ENCODE measurements around the gene ALOX12B.
"Not testable (repeated sequence)": the region's sequence is repeated elsewhere in the genome, so short reads cannot be mapped to it uniquely, and the experiment has no call there.

The ALOX12B gene

DNA sequence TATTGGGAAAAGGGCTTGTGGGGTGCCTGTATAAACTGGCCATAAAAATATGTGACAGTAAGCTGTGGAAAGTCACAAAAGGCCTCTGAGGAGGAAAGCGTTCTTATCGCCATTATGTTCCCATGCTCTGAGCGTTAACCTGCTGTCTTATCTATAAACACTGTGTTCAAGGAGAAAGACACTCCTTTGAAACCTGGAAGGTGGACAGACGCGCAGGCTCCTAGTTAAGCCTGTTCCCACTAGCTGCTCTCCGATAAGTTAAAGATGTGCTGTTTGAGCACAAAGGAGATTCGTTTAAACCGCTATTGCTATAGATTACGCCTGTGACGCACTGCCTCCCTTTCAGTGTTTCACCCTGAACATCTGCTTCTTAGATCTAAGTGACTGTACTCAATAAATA is 5.2 kb downstream of the ALOX12B start:
- no peak for DNase-seq (ENCODE audit: low read depth in 2 of 2)

GRCh38 chr17:8081876-8082275 is 5.6 kb downstream of the ALOX12B start:
- DNase-seq (ENCODE audit: low read depth in 2 of 2) = no peak

GRCh38 chr17:8080799-8081219 is 6.7 kb downstream of the ALOX12B start:
- DNase-seq (ENCODE audit: low read depth in 2 of 2) = no peak

- no peak for DNase-seq (ENCODE audit: low read depth in 2 of 2)
Observed at GRCh38 chr17:8080208-8080798, 7.2 kb downstream of the ALOX12B start.

DNA sequence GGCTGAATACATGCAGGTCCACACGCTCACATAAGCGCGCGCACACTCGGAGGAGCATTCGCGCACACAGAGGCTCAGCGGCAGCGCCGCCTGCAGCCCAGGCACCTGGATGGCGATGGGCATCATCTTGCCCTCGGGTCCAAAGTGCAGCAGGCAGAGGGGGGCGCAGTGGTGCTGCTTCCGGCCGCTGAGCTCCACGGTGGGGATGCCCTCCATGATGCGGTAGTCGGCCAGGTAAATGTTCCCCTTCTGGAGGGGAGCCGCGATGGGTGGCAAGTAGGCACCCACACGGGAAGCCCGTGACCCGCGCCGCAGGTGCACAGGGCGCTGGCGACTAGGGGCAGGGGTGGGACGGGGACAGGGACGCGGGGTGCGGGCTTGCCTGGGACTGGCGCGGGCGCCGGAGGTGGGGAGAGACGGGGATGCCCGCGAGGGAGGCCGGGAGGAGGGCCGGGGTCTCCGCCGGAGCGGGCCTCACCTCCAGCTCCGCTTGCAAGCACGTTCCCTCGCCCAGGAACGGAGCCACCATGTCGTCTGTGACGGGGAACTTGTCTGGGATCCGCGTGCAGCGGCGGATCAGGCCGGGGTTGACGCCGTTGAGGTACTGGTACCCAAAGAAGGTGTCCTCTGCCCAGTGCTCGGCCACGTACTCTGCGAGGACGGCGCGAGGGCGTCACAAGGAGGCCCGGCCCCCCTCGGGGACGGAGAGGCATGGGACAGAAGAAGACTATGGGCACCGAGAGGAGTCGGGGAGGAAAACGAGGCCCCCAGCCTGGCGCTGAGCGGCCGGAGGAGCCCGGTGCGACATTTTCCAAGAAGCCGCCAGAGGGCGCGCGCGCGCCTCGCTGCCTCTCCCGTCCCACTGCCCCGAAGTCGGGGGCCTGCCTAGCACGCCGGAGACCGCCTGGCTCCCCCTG is 8.0 kb downstream of the ALOX12B start:
- peak in 1 of 2 experiments; percentile 12 for DNase-seq (ENCODE audit: low read depth in 2 of 2)

- DNase-seq (ENCODE audit: low read depth in 2 of 2) = not testable (repeated sequence)
Observed at GRCh38 chr17:8077939-8078338, 9.6 kb downstream of the ALOX12B start.

DNA sequence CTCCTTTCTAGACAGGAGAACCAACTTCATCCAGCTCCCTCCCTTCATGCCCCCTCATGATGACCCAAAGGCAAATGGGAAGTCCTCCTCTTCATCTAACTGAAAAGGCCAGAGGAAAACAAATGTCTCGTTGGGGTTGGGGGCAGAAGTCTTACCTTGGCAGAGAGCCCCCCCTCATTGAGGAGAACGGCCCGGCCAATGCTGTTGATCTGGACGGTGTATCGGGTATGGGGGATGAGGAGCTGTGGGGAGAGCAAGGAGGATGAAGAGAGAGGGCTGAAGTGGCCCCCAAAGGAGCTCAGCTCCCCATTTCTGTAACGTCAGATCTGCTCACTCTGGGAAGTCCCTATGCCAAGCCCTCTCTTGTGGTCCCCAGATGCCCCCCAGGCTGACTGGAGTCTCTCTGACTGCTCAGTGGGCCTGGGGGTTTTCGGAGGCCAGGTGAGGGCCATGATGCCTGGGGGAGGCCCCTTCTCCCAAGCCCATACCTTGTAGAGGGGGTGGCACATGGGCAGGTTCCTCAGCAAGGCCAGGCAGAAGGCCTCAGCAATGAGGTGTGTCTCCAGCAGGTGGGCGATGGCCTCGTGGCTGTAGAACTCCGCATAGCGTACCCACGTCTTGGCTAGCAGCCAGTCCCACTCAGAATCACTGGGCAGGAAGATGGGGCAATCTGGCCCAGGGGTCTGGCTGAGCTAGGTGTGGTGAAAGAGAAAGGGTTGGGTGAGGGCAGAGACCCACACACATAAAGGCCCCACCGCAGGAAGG is 10.8 kb downstream of the ALOX12B start:
- no peak for DNase-seq (ENCODE audit: low read depth in 2 of 2)

DNA sequence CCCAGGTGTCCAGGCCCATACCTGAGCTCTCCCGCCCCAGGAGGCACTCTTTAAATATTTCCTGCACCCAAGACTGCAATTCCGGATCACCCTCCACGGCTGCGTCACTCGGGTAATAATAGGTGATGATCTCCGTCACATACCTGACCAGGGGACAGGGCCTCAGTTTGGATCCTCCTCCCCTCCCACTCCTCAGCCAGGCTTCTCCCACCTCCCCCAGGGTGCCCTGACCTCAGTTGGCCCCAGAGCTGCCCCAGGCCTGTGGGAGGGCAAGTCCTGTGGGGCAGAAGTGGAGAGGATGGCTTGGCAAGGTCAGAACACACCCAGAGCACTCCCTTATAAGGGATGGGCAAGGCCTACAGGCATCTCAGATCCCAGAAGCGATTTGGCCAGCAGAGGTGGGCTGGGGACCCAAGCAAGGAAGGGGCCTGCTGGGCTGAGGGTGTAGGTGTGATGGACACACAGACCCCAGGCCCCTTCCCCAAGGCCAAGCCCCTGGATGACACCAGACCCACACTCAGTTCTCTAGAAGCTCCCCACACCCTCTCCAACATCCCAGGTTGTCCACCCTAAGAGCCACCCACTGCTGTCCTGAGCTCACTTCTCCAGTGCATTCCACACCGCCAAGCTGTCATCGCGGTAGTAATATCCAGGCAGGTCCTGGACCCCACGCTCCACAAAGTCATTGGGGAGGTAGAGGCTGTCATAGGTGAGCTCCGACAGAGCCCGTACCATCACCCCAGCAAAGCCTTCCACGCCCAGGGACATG is 11.8 kb downstream of the ALOX12B start:
- DNase-seq (ENCODE audit: low read depth in 2 of 2) = no peak

DNA sequence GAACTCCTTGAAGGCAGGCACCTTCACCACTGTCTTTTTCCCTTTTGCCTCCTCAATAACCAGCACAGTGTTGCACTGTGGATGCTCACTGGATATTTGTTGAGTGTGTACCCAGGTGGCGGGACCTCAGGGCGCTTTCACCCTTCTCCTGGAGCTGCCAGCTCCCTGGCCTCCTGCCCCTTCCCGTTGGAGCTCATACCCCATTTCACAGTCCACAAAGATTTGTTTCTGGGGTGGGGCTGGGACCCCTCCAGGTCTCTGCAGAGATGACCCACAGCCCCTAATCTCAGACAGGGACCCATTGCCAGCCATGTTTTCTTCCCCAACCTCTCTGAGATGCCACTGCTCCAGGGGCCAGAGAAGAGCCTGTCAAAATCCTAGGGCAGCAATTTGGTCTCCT is 12.4 kb downstream of the ALOX12B start:
- no peak for DNase-seq (ENCODE audit: low read depth in 2 of 2)

DNA sequence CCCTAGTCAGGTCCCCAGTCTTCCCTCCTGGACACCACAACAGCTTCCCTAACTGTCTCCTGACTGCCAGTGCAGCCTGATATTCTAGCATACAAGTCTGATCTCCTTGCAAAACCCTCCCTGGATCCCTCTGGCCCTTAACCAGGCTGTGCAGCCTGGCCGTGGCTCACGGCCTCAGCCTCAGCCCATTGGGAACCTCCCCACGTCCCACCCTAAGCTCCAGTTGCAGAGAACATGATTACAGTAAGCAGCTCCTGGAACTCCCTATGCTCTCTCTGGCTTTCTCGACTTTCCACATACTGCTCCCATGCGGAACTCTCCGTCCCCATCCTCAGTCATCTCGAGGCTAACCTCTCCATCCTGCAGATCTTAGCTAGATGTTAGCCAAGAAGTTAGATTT is 13.0 kb downstream of the ALOX12B start:
- no peak for DNase-seq (ENCODE audit: low read depth in 2 of 2)

GRCh38 chr17:8073627-8074484 is 13.7 kb downstream of the ALOX12B start:
- DNase-seq (ENCODE audit: low read depth in 2 of 2) = no peak

DNA sequence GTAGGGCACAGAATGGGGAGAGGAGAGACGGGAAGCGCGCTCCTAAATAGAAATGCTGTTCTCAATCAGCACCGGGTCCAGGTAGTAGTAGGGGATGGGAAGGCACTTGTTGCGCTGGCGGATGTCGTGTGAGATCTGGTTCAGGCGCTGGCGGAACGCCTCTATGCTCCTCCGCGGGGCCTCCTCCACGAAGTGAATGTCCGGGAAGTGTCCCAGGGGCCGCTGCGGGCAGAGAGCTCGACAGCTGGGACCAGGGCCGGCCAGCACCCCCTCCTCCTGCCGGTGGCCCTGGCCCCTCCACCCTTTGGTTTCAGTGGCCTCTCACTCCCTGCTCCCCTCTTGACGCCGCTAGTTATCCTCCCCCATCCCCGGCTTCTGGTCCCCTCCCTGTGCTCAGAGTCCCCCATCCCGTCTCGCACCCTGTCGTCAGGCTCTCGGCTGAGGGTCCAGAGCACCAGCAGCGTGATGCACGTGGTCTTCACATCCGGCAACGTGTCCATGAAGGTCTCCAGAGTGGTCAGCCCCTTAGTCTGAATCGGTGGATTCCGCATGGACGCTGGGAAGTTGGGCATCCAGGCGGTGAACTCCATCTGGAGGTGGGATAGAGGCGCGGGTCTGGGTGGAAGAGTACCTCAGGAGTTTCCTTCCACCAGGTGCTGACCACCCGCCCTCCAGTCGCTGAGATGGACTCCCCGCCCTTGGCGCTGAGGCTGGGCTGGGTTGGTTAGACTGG is 14.6 kb downstream of the ALOX12B start:
- no peak for DNase-seq (ENCODE audit: low read depth in 2 of 2)

- DNase-seq (ENCODE audit: low read depth in 2 of 2) = no peak
Observed at GRCh38 chr17:8072341-8072728, 15.2 kb downstream of the ALOX12B start.

DNA sequence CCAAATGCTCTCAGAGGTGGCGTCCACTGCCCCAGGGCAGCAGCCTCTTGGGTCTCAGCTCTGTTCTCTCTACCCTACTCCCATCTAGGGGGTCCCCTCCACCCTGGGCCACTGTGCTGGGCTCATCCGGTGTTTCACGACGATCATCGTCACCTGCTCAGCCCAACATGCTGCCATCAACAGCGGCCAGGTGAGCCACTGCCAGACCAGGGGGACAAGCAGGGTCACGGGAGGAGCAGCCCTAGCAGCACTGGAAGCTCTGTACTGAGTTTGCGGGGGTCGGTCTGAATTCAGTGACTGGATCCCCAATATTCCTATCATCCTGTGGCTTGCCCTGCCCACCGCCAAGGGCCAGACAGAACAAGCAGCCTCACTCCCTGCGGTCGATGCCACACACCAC is 16.0 kb downstream of the ALOX12B start:
- no peak for DNase-seq (ENCODE audit: low read depth in 2 of 2)

DNA sequence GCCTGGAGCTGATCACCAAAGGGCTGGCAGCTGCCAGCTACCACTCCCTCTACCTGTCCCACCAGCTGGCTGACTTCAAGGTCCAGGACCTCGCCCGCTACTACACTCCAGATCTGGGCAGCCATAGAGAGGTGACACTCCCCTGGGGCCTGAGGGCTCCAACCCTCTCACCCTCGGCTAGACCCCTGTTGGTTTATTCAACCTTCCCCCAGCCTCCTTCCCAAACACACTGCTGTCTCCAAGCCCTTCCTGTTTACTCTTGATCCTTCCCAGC is 18.0 kb downstream of the ALOX12B start:
- no peak for DNase-seq (ENCODE audit: low read depth in 2 of 2)

DNA sequence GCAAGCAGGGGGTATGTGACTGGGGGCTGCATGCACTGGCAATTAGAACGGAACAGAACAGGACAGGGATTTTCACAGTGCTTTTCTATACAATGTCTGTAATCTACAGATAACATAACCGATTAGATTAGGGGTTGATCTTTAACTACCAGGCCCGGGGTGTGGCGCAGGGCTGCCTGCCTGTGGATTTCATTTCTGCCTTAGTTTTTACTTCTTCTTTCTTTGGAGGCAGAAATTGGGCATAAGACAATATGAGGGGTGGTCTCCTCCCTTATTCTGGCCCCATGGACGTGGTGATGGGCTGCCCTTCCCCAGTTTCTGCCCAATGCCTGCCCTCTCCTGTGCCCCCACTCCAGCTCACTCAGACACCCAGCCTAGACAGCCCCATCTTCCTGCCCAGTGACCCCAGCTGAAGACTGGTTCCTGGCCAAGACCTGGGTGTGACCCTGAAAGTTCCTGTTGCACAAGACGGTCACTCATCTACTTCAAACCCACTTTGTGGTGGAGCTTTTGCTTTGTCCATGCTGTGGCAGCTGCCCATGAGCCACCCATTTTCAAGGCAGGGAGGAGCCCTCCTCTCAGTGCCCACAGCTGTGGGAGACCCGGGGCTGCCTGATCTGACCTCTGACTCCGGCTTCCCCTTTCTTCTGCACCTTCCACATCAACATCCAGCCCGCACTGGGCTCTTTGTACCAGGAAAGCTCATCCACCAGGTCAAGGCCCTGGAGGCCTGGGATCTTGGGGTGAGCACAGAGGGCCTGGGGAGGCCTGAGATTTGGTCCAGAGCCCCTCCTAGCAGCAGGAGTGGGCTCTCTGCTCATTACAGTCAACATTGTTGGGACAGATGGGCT is 18.6 kb downstream of the ALOX12B start:
- DNase-seq (ENCODE audit: low read depth in 2 of 2) = no peak

DNA sequence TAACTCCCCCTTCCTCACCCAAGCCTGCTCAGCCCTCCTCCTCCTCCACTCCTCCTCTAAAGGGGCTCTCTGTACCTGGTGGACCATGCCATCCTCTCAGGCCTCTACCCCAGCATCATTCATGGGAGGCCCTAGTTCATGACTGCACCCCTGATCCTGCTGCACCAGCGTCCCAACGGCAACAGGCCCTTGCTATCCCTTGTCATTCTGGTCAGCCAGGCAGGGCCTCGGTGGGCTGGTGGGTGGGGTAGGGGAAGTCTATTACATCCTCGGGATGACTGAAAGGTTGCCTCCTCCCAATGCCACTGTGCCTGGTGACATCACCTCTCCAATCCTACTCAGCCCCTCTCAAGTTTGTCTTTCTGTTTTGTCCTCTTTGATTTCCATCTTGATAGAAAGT is 19.7 kb downstream of the ALOX12B start:
- DNase-seq (ENCODE audit: low read depth in 2 of 2) = no peak

GRCh38 chr17:8066841-8067775 is 20.4 kb downstream of the ALOX12B start:
- no peak for DNase-seq (ENCODE audit: low read depth in 2 of 2)

All from fibroblast of skin of left biceps (primary cell).